Cardiac atrium fibroblast (primary cell): ENCODE data around the gene FETUB. TPM values are rescaled to one million over a fixed set of nuclear protein-coding genes. Genes with fewer than 3 reads are reported as not detected.

Experiments
- total RNA-seq: library from RNA; depleted of rRNA; stranded (reverse); fragments of >200 nt; gene quantifications from 2 replicates; pipeline ENCODE4 v1.2.3, GENCODE V29; 2015

FETUB gene, protein sequence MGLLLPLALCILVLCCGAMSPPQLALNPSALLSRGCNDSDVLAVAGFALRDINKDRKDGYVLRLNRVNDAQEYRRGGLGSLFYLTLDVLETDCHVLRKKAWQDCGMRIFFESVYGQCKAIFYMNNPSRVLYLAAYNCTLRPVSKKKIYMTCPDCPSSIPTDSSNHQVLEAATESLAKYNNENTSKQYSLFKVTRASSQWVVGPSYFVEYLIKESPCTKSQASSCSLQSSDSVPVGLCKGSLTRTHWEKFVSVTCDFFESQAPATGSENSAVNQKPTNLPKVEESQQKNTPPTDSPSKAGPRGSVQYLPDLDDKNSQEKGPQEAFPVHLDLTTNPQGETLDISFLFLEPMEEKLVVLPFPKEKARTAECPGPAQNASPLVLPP
- not detected in 2 replicates for total RNA-seq

DNA sequence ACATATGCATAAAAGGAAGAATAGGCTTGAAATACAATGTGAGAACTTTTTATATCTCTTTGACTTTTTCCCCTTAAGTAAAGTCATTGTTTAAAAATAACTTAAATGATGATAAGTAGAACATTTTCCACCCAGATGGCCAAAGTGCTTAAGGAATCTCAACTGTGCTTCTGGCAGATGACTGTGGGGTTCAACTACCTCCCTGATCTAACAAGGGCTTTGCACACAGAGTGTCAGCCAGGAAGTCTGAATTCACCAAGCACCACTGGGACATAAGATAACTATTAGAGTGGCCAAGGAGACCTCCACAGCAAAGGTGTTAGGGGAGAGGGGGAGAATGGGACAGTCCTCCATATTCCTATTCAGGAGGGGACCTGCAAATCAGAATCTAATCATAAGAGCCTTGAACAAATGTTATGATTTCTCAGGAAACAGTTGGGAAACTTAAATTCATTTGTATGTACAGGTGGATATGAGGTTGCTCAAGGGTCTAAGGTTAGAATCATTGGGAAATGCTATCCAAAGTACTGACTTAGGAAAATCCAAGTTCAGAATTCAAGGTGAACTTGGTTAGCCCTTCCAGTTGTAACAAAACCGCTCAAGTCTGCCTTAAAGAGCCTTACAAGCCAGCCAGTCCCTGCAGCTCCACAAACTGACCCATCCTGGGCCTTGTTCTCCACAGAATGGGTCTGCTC, at the start of gene FETUB:
FETUB (plus strand) TSS at position 622 of the 695 bp plus-strand sequence; CDS start at position 684, 62 bp downstream.

DNA sequence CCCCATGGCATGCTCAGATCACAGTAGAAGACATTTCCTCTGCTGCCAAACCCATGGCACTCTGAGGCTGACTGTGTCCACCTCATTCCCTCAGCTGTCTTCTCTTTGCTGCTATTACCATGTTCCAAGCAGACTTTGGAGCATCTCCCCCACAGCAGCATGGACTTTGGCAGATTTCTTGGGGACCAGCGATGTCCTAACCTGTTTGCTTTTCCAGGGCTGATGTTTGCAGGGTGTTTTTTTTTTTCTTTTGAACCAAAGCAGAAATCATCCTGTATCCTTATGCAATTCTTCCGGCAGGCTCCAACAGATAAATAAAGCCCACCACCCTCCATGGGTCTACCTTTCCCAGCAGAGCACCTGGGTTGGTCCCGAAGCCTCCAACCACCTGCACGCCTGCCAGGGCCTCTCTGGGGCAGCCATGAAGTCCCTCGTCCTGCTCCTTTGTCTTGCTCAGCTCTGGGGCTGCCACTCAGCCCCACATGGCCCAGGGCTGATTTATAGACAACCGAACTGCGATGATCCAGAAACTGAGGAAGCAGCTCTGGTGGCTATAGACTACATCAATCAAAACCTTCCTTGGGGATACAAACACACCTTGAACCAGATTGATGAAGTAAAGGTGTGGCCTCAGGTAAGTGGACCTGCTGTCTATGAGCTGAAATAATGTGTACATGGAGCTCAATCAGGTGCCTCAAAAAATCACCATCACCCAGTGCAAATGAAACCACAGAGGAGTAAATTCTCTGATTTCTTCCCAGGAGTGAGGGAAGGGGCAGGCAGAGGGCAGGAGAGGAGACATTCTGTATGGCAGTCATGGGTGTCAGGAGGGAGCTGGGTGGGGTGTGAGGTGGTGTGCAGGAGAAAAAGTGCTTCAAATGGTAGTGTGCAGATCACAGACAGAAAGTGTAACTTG, 27.2 kb upstream of the FETUB start, which contains the start of gene AHSG:
AHSG (plus strand) TSS at position 340 of the 916 bp plus-strand sequence; CDS start at position 422, 82 bp downstream.

DNA sequence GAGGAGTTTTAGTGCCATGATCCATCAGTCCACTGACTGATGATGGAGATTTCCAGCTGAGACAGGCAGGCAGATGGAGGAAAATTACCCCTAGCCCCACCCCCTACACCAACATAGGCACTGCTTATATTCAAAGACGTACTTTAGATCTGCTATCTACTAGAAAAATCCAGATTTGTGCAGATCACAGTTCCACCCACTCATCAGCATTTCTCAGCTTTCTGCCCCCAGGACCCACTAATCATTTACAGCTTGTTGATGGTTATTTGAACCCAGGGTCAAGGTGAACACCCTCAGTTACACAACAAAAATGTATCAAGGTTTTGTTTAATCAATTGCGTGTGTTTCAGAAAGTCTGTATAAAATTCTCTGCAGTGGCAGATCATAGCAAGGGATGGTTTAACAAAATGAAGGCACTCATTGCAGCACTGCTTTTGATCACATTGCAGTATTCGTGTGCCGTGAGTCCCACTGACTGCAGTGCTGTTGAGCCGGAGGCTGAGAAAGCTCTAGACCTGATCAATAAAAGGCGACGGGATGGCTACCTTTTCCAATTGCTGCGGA, 25.5 kb downstream of the FETUB start, which contains the start of gene HRG:
HRG (plus strand) TSS at position 390 of the 564 bp plus-strand sequence; CDS start at position 408, 18 bp downstream.

Other genes with a start within 250 kb of the FETUB start
- 0.65 and 1.1 TPM in 2 replicates for gene CRYGS, start 96.0 kb upstream of the FETUB start, total RNA-seq
- 11.6 and 15.7 TPM in 2 replicates for gene TBCCD1, start 73.1 kb upstream of the FETUB start, total RNA-seq
- gene DNAJB11, start 69.7 kb upstream of the FETUB start, total RNA-seq: 59.5 and 63.9 TPM in 2 replicates
- not detected in 2 replicates for gene AHSG, start 27.3 kb upstream of the FETUB start, total RNA-seq
- gene HRG, start 25.6 kb downstream of the FETUB start, total RNA-seq: not detected in 2 replicates
- gene KNG1, start 77.0 kb downstream of the FETUB start, total RNA-seq: not detected in 2 replicates
- gene EIF4A2, start 143.2 kb downstream of the FETUB start, total RNA-seq: 240 and 273 TPM in 2 replicates
- gene RFC4, start 166.1 kb downstream of the FETUB start, total RNA-seq: 25.6 and 30.1 TPM in 2 replicates
- not detected in 2 replicates for gene ADIPOQ, start 202.3 kb downstream of the FETUB start, total RNA-seq